Activated CD8-positive, alpha-beta T cell treated with anti-CD3 and anti-CD28 coated beads for 36 hours (primary cell): ENCODE results near the gene DDAH1. TPM values are rescaled to one million over a fixed set of nuclear protein-coding genes. Genes with fewer than 3 reads are reported as not detected.

ENCODE experiments used
- ATAC-seq: fragments of 200-7000 bp; cut with Tn5 transposase; one replicate; pipeline ENCODE4 v1.10.0; 2021; ENCODE audit warnings: mild to moderate bottlenecking, moderate library complexity
- CTCF ChIA-PET: fragments of 350-600 bp; sonication (Branson Sonifier 250); formaldehyde crosslinking; loops from one replicate; lab custom pipeline; 2021; ENCODE audit warnings: antibody characterized with exemption; lab: Charles Lee
- POLR2A ChIA-PET: fragments of 350-600 bp; sonication (Branson Sonifier 250); formaldehyde crosslinking; loops from one replicate; lab custom pipeline; 2021; ENCODE audit warnings: antibody characterized with exemption; lab: Charles Lee
- DNase-seq: peaks from one replicate; pipeline ENCODE4 v3.0.0-alpha.2; 2020
- H3K27ac Mint-ChIP-seq: one replicate; pipeline ENCODE4 v1.8.0; 2021; ENCODE audit warnings: mild to moderate bottlenecking, mixed read lengths
- H3K27me3 Mint-ChIP-seq: one replicate; pipeline ENCODE4 v1.8.0; 2021; ENCODE audit warnings: mixed read lengths
- H3K36me3 Mint-ChIP-seq: one replicate; pipeline ENCODE4 v1.8.0; 2021; ENCODE audit warnings: low read depth, mixed read lengths
- H3K4me1 Mint-ChIP-seq: one replicate; pipeline ENCODE4 v1.8.0; 2021; ENCODE audit warnings: low read depth, mixed read lengths
- H3K4me3 Mint-ChIP-seq: one replicate; pipeline ENCODE4 v1.8.0; 2021; ENCODE audit warnings: mild to moderate bottlenecking, moderate library complexity, mixed read lengths
- H3K9me3 Mint-ChIP-seq: one replicate; pipeline ENCODE4 v1.8.0; 2021; ENCODE audit warnings: mixed read lengths
- intact Hi-C: fragments of 100-400 bp; cut with micrococcal nuclease; formaldehyde crosslinking; loops from one replicate; pipeline ENCODE4 v1.10.0; 2022
- total RNA-seq, 2 experiments: library from RNA; stranded (reverse); gene quantifications; one replicate each; pipeline ENCODE4 v1.2.3, GENCODE V29; 2021
- TF ChIP-seq, protein P1 (sequence below): fragments of 200-600 bp; IDR thresholded peaks from one replicate; pipeline ENCODE4 v1.8.0; 2022; ENCODE audit warnings: antibody characterized with exemption, mild to moderate bottlenecking

The DDAH1 gene
- total RNA-seq, 2 experiments from 2014 or later, result 0.07 to 0.09 TPM

DNA sequence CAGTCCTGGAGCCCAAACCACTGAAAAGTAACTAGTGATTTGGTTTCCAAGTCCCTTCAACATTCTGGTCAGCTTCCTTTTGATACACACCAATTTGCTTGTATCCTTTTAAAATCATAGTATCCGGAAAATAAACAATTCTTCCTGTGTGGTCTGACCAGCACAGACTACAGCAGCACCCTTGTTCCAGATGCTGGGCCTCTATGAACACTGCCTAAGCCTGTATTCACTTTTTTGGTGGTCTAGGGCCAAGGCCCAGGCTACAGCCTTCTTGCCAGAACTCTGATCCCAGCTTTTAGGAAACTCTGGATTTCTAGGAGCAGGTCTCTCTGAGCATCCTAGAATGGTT, 801 bp upstream of the DDAH1 start:
- Mint-ChIP-seq H3K4me1 (peaks cover 10% of the 10 kb centered on the region), H3K4me3 (peak overlapping the region; percentile 40), H3K27me3 (peaks cover 56% of the 10 kb centered on the region), H3K27ac (no peak overlapping the region), H3K9me3 (no peaks in the 10 kb centered on the region), H3K36me3 (no peaks in the 10 kb centered on the region)
- intact Hi-C loops, result loop anchor here (10.0 kb wide), 1 partner anchor 161 kb away; no protein-coding TSS in a partner anchor
- ChIA-PET CTCF (interaction anchor here (0.6 to 1.6 kb wide), 4 partner anchors 14 to 394 kb away, joined by 3 to 5 read pairs (median 3); partner anchors contain the start of gene CCN1), POLR2A (no interaction called here)
- no peak for DNase-seq
- no peak for ATAC-seq
- TF ChIP-seq, protein P1, sequence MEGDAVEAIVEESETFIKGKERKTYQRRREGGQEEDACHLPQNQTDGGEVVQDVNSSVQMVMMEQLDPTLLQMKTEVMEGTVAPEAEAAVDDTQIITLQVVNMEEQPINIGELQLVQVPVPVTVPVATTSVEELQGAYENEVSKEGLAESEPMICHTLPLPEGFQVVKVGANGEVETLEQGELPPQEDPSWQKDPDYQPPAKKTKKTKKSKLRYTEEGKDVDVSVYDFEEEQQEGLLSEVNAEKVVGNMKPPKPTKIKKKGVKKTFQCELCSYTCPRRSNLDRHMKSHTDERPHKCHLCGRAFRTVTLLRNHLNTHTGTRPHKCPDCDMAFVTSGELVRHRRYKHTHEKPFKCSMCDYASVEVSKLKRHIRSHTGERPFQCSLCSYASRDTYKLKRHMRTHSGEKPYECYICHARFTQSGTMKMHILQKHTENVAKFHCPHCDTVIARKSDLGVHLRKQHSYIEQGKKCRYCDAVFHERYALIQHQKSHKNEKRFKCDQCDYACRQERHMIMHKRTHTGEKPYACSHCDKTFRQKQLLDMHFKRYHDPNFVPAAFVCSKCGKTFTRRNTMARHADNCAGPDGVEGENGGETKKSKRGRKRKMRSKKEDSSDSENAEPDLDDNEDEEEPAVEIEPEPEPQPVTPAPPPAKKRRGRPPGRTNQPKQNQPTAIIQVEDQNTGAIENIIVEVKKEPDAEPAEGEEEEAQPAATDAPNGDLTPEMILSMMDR, result no peak

GRCh38 chr1:85464497-85465098, 361 bp downstream of the DDAH1 start:
- CTCF ChIA-PET, result interaction anchor here (0.9 to 1.6 kb wide), 2 partner anchors 116 to 520 kb away, joined by 3 to 5 read pairs; partner anchors contain the start of gene CCN1
- ATAC-seq, result peak; percentile 73
- peaks cover 10% of the 10 kb centered on the region for H3K4me1 Mint-ChIP-seq
- POLR2A ChIA-PET, result no interaction called here
- H3K9me3 Mint-ChIP-seq, result no peaks in the 10 kb centered on the region
- no peaks in the 10 kb centered on the region for H3K36me3 Mint-ChIP-seq
- peak; percentile 71 for DNase-seq
- H3K27ac Mint-ChIP-seq, result no peak overlapping the region
- H3K27me3 Mint-ChIP-seq, result peaks cover 55% of the 10 kb centered on the region
- intact Hi-C loops, result loop anchor here (10.0 kb wide), 1 partner anchor 160 kb away; no protein-coding TSS in a partner anchor
- H3K4me3 Mint-ChIP-seq, result peak overlapping the region; percentile 52
- TF ChIP-seq, protein P1, result no peak

DNA sequence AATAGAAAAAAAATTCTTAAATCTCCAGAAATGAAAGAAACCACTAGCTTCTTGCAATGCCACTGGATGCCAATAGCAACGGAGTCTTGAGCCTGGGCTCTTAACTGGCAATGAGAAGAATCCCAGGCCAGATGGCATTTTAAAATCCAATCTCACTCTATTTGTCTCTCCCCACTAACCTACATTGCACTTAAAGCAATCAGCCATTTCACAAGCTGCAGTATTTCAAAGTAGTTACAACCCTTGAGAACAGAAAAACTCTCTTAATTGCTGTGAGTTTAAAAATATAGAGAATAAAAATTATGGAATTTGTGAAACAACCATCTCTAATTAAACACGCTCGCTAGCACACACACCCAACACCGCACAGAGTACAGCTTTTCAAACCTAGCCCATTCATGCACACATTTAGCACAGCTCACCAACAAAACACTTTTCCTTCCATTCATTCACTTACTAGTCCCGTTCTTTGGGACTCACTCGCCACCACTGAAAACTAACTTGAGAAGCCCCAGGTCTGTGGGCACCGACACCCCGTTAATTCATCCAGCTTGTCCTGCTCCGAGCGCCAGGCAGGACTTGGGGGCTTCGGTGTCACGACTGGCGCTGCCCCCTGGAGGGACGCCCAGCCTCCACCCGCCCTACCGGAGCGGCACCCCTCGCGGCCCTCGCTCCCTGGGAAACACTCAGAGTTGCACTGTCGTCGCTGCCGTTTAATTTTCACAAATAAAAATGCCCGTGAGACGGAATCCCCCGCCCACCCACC, 1.0 kb downstream of the DDAH1 start:
- peaks cover 10% of the 10 kb centered on the region for H3K4me1 Mint-ChIP-seq
- POLR2A ChIA-PET, result interaction anchor here (1.0 kb wide), 1 partner anchor 12 kb away, joined by 4 read pairs; no protein-coding TSS in a partner anchor
- intact Hi-C loops, result loop anchor here (10.0 kb wide), 1 partner anchor 159 kb away; no protein-coding TSS in a partner anchor
- DNase-seq, result no peak
- no peak for ATAC-seq
- H3K27me3 Mint-ChIP-seq, result peaks cover 51% of the 10 kb centered on the region
- peak overlapping the region; percentile 52 for H3K4me3 Mint-ChIP-seq
- TF ChIP-seq, protein P1, result no peak
- H3K9me3 Mint-ChIP-seq, result no peaks in the 10 kb centered on the region
- CTCF ChIA-PET, result interaction anchor here (0.6 to 1.3 kb wide), 3 partner anchors 9 to 390 kb away, joined by 3 to 5 read pairs (median 3); no protein-coding TSS in a partner anchor
- H3K27ac Mint-ChIP-seq, result no peak overlapping the region
- H3K36me3 Mint-ChIP-seq, result no peaks in the 10 kb centered on the region

GRCh38 chr1:85462931-85463649, 1.9 kb downstream of the DDAH1 start:
- Mint-ChIP-seq H3K27ac (no peak overlapping the region), H3K4me1 (peaks cover 10% of the 10 kb centered on the region), H3K36me3 (no peaks in the 10 kb centered on the region), H3K27me3 (peaks cover 47% of the 10 kb centered on the region), H3K9me3 (no peaks in the 10 kb centered on the region), H3K4me3 (no peak overlapping the region)
- DNase-seq (no peak), ATAC-seq (no peak)
- CTCF ChIA-PET, result interaction anchor here (1.0 to 1.3 kb wide), 2 partner anchors 8 to 155 kb away, joined by 3 to 5 read pairs; no protein-coding TSS in a partner anchor
- intact Hi-C loops, result loop anchor here (10.0 kb wide), 1 partner anchor 158 kb away; no protein-coding TSS in a partner anchor
- POLR2A ChIA-PET, result interaction anchor here (1.0 kb wide), 1 partner anchor 11 kb away, joined by 4 read pairs; no protein-coding TSS in a partner anchor
- TF ChIP-seq, protein P1, result no peak
